A673 (cell line): ENCODE data around the gene CRACDL. TPM values are rescaled to one million over a fixed set of nuclear protein-coding genes. Genes with fewer than 3 reads are reported as not detected.
"Not testable (repeated sequence)": the region's sequence is repeated elsewhere in the genome, so short reads cannot be mapped to it uniquely, and the experiment has no call there.

Experiments
- BruUV-seq: library from RNA; stranded (reverse); fragments of 400-500 nt; replicated peaks from 2 replicates; lab custom pipeline; 2021; lab: Mats Ljungman, UMichigan
- CTCF ChIA-PET: fragments of 300-600 bp; sonication (Branson Sonifier 250); formaldehyde crosslinking; loops from one replicate; lab custom pipeline; 2022; ENCODE audit warnings: antibody characterized with exemption; lab: Charles Lee
- POLR2A ChIA-PET: fragments of 300-600 bp; sonication (Branson Sonifier 250); formaldehyde crosslinking; loops from one replicate; lab custom pipeline; 2022; ENCODE audit warnings: antibody characterized with exemption; ENCODE audit not compliant: low non-redundant PET; lab: Charles Lee
- DNase-seq: peaks from one replicate; pipeline ENCODE4 v3.0.0-alpha.2; 2015; ENCODE audit warnings: low spot score
- H3K27ac ChIP-seq: fragments of 200-600 bp; sonication (generic); 2 replicates; pipeline ENCODE4 v1.5.1; 2016; ENCODE audit warnings: mixed run types, low read depth, mild to moderate bottlenecking, mixed read lengths, antibody characterized with exemption, low read length; ENCODE audit not compliant: poor library complexity, severe bottlenecking
- H3K27me3 ChIP-seq: fragments of 200-600 bp; sonication (generic); replicated peaks from 2 replicates; pipeline ENCODE4 v1.6.1; 2017; ENCODE audit warnings: mixed run types, low read depth, mild to moderate bottlenecking, mixed read lengths, antibody characterized with exemption, low read length; ENCODE audit not compliant: insufficient read depth, poor library complexity
- H3K36me3 ChIP-seq: fragments of 200-600 bp; sonication (generic); 2 replicates; pipeline ENCODE4 v1.6.1; 2016; ENCODE audit warnings: mixed run types, mild to moderate bottlenecking, mixed read lengths, antibody characterized with exemption, low read length; ENCODE audit not compliant: insufficient read depth, poor library complexity, severe bottlenecking
- H3K4me1 ChIP-seq: fragments of 200-600 bp; sonication (generic); 2 replicates; pipeline ENCODE4 v1.6.1; 2017; ENCODE audit warnings: mixed run types, mild to moderate bottlenecking, mixed read lengths, antibody characterized with exemption, low read length; ENCODE audit not compliant: insufficient read depth, poor library complexity, severe bottlenecking
- H3K4me3 ChIP-seq: fragments of 200-600 bp; sonication (generic); 2 replicates; pipeline ENCODE4 v1.5.1; 2016; ENCODE audit warnings: low read depth, mixed run types, mild to moderate bottlenecking, mixed read lengths, low read length; ENCODE audit not compliant: poor library complexity, severe bottlenecking
- H3K9me3 ChIP-seq: fragments of 200-600 bp; sonication (generic); 2 replicates; pipeline ENCODE4 v1.6.1; 2016; ENCODE audit warnings: mixed run types, low read depth, mild to moderate bottlenecking, mixed read lengths, antibody characterized with exemption, low read length; ENCODE audit not compliant: poor library complexity, severe bottlenecking
- CTCF ChIP-seq: fragments of 300-800, 200-600 bp; sonication (generic); conservative IDR thresholded peaks from 2 replicates; pipeline ENCODE4 v1.5.1; 2017; ENCODE audit warnings: low read depth, mild to moderate bottlenecking, antibody characterized with exemption, low read length, moderate library complexity, mixed read lengths
- EZH2 ChIP-seq: fragments of 200-600 bp; sonication (generic); IDR thresholded peaks from 2 replicates; pipeline ENCODE4 v1.6.1; 2017; ENCODE audit warnings: borderline replicate concordance, low read depth, mild to moderate bottlenecking, mixed read lengths, antibody characterized with exemption, low read length; ENCODE audit not compliant: poor library complexity, severe bottlenecking
- intact Hi-C: fragments of 100-400 bp; cut with micrococcal nuclease; formaldehyde crosslinking; loops from one replicate; pipeline ENCODE4 v1.10.0; 2022; ENCODE audit not compliant: unreplicated experiment
- total RNA-seq: library from RNA; stranded (reverse); gene quantifications from 2 replicates; pipeline ENCODE4 v1.2.3, GENCODE V29; 2021

CRACDL gene
- total RNA-seq, 1 experiment from 2014 or later = not detected

DNA sequence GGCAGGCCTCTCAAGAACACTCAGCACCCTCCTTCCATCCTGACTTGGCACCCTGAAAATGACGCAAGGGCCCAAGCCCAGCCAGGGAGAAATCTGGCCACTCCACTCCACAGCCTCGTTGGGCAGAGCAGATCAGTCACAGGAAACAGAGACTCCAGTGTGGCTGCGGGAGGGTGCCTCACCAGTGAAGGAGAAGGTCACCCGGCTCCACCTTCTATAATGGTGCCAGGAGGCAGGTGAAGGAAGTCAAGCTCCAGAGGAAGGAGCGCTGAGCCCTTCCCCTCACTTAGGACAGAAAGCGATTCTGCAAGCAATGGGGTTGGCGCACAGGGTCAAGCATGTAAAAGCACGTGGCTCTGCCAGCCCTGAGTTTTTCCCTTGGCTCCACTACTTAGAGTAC lies 35.3 kb downstream of the CRACDL start:
- intact Hi-C loops = no loop called here
- no peak for TF ChIP-seq CTCF
- no peak for TF ChIP-seq EZH2
- CTCF ChIA-PET = no interaction called here

GRCh38 chr2:98899703-98900078 lies 36.3 kb downstream of the CRACDL start:
- CTCF ChIA-PET, POLR2A ChIA-PET: not testable (repeated sequence)

More for the DNA sequence above, 35.3 kb downstream of the CRACDL start:
- no peak for DNase-seq
- Histone ChIP-seq H3K27ac (no peak overlapping the region), H3K36me3 (no peaks in the 10 kb centered on the region), H3K9me3 (no peaks in the 10 kb centered on the region), H3K4me3 (no peak overlapping the region), H3K4me1 (no peaks in the 10 kb centered on the region), H3K27me3 (no peaks in the 10 kb centered on the region)
- BruUV-seq = no TSS peak
- POLR2A ChIA-PET = no interaction called here

GRCh38 chr2:98899041-98899702 lies 36.9 kb downstream of the CRACDL start:
- ChIA-PET POLR2A (no interaction called here), CTCF (no interaction called here)
- no peak overlapping the region for H3K4me3 ChIP-seq
- no peaks in the 10 kb centered on the region for H3K9me3 ChIP-seq
- TF ChIP-seq EZH2 (no peak), CTCF (no peak)
- no peaks in the 10 kb centered on the region for H3K4me1 ChIP-seq
- BruUV-seq = no TSS peak
- no peaks in the 10 kb centered on the region for H3K27me3 ChIP-seq
- no peak for DNase-seq
- H3K36me3 ChIP-seq = no peaks in the 10 kb centered on the region
- intact Hi-C loops = no loop called here
- H3K27ac ChIP-seq = no peak overlapping the region

More at GRCh38 chr2:98899703-98900078, 36.3 kb downstream of the CRACDL start:
- intact Hi-C loops, H3K9me3 ChIP-seq, H3K36me3 ChIP-seq, H3K4me3 ChIP-seq, H3K4me1 ChIP-seq, BruUV-seq, DNase-seq, H3K27me3 ChIP-seq, H3K27ac ChIP-seq: not testable (repeated sequence)

DNA sequence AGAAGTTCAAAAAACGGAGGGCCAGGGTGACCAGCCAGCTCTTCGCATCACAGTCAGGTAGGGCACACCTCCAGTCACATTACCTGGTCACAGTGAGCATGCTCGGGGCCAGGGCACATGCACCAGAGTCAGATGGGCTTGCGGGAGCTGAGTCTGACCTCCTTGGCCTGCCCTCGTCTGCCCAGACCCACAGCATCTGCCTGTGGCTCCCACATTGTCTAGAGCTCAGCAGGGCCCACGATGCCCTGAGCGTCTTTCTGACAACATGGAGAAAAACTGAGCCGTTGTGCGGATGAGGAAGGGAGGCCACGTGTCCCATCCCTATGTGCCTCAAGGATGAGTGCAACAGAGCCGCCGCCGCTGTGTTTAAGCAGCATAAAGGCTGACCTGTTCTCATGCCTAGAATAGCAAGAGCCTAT lies 37.6 kb downstream of the CRACDL start:
- DNase-seq = no peak
- CTCF ChIA-PET = no interaction called here
- Histone ChIP-seq H3K27ac (no peak overlapping the region), H3K4me3 (no peak overlapping the region), H3K36me3 (no peaks in the 10 kb centered on the region), H3K4me1 (no peaks in the 10 kb centered on the region), H3K27me3 (no peaks in the 10 kb centered on the region), H3K9me3 (no peaks in the 10 kb centered on the region)
- POLR2A ChIA-PET = no interaction called here
- BruUV-seq = no TSS peak
- no peak for TF ChIP-seq CTCF
- TF ChIP-seq EZH2 = no peak
- intact Hi-C loops = no loop called here
